HG03025 (cell line): Measurements from ENCODE around the gene PIAS2.
A peak's percentile ranks its signal among the peaks of the same experiment; 100 is the strongest.
"Not testable (repeated sequence)": the region's sequence is repeated elsewhere in the genome, so short reads cannot be mapped to it uniquely, and the experiment has no call there.

ENCODE experiments used
- ATAC-seq: cut with Tn5 transposase; IDR thresholded peaks from one replicate; pipeline ENCODE4 v1.9.1; 2021; ENCODE audit warnings: mild to moderate bottlenecking, moderate library complexity; ENCODE audit not compliant: unreplicated experiment, low FRiP score

The PIAS2 gene

GRCh38 chr18:46910856-46911255, 6.5 kb downstream of the PIAS2 start:
- ATAC-seq, result no peak

- no peak for ATAC-seq
These were observed 7.8 kb downstream of the PIAS2 start for GRCh38 chr18:46909497-46909896.

- ATAC-seq, result no peak
These were observed 13.9 kb downstream of the PIAS2 start for GRCh38 chr18:46903406-46903805.

- no peak for ATAC-seq
These were observed 17.9 kb downstream of the PIAS2 start for GRCh38 chr18:46899274-46899948.

GRCh38 chr18:46894124-46894523, 23.2 kb downstream of the PIAS2 start:
- no peak for ATAC-seq

GRCh38 chr18:46893360-46893759, 23.9 kb downstream of the PIAS2 start:
- no peak for ATAC-seq

GRCh38 chr18:46892842-46893241, 24.5 kb downstream of the PIAS2 start:
- no peak for ATAC-seq

- ATAC-seq, result peak; percentile 80
These were observed 25.5 kb downstream of the PIAS2 start for GRCh38 chr18:46891742-46892214.

- no peak for ATAC-seq
These were observed 28.3 kb downstream of the PIAS2 start for GRCh38 chr18:46888965-46889364.

GRCh38 chr18:46886893-46887292, 30.4 kb downstream of the PIAS2 start:
- ATAC-seq, result no peak

GRCh38 chr18:46883180-46883579, 34.1 kb downstream of the PIAS2 start:
- no peak for ATAC-seq

- ATAC-seq, result no peak
These were observed 39.8 kb downstream of the PIAS2 start for GRCh38 chr18:46877329-46877987.

- ATAC-seq, result no peak
These were observed 49.0 kb downstream of the PIAS2 start for GRCh38 chr18:46868169-46868921.

- ATAC-seq, result no peak
These were observed 49.8 kb downstream of the PIAS2 start for GRCh38 chr18:46867367-46868143.

GRCh38 chr18:46866523-46866922, 50.8 kb downstream of the PIAS2 start:
- no peak for ATAC-seq

GRCh38 chr18:46865245-46865644, 52.1 kb downstream of the PIAS2 start:
- not testable (repeated sequence) for ATAC-seq

- peak; percentile 63 for ATAC-seq
These were observed 57.5 kb downstream of the PIAS2 start for GRCh38 chr18:46859855-46860254.

- no peak for ATAC-seq
These were observed 59.0 kb downstream of the PIAS2 start for GRCh38 chr18:46858290-46858689.

- ATAC-seq, result no peak
These were observed 60.3 kb downstream of the PIAS2 start for GRCh38 chr18:46856973-46857372.

- ATAC-seq, result no peak
These were observed 68.3 kb downstream of the PIAS2 start for GRCh38 chr18:46849007-46849406.

- ATAC-seq, result no peak
These were observed 73.9 kb downstream of the PIAS2 start for GRCh38 chr18:46843372-46843771.
